ENCODE measurements around the gene PGA5.
"Not testable (repeated sequence)": the region's sequence is repeated elsewhere in the genome, so short reads cannot be mapped to it uniquely, and the experiment has no call there.

DNA sequence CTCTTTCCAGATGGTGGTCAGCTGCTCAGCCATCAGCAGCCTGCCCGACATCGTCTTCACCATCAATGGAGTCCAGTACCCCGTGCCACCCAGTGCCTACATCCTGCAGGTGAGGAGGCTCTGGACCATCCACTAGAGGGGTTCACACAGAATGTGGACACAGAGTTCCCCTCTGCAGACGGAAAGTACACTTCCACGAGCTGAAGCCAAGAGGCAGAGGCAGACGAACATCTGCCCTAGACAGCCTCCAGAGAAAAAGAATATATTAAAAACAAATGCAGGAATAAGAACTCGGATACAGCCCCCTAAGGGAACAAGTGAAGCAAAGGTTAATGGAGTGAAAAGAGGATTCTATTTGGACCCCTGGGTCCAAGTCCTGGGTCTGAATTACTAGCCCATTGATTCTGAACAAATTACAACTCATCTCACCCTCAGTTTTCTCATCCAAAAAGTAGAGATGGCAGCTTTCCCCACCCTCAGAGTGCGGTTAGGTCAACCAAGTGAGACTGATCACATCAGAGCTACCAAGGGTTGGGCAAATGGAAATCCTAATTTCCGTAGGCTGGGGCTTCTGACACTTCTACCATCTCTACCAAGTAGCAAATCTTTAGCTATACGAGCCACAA lies 29.5 kb upstream of the PGA5 start:
- TF ChIP-seq, protein P1, sequence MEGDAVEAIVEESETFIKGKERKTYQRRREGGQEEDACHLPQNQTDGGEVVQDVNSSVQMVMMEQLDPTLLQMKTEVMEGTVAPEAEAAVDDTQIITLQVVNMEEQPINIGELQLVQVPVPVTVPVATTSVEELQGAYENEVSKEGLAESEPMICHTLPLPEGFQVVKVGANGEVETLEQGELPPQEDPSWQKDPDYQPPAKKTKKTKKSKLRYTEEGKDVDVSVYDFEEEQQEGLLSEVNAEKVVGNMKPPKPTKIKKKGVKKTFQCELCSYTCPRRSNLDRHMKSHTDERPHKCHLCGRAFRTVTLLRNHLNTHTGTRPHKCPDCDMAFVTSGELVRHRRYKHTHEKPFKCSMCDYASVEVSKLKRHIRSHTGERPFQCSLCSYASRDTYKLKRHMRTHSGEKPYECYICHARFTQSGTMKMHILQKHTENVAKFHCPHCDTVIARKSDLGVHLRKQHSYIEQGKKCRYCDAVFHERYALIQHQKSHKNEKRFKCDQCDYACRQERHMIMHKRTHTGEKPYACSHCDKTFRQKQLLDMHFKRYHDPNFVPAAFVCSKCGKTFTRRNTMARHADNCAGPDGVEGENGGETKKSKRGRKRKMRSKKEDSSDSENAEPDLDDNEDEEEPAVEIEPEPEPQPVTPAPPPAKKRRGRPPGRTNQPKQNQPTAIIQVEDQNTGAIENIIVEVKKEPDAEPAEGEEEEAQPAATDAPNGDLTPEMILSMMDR (IDR thresholded peaks at IDR 0.05; ENCODE audit: borderline replicate concordance, extremely low read depth, low read length, poor library complexity, severe bottlenecking), result not testable (repeated sequence)
- not testable (repeated sequence) for TF ChIP-seq EZH2 (IDR thresholded peaks at IDR 0.05; ENCODE audit: borderline replicate concordance, low read depth, low read length, severe bottlenecking)

All from DND-41 (cell line).